Heart left ventricle (tissue), 16 donors: Measurements from ENCODE around the gene SENP6. TPM values are rescaled to one million over a fixed set of nuclear protein-coding genes. Genes with fewer than 3 reads are reported as not detected.
"Not testable (repeated sequence)": the region's sequence is repeated elsewhere in the genome, so short reads cannot be mapped to it uniquely, and the experiment has no call there.

Source experiments
- ATAC-seq, 4 donors: fragments of 200-7000 bp; cut with Tn5 transposase; one replicate each; pipeline ENCODE4 v1.9.1; 2020 to 2022; ENCODE audit warnings: moderate library complexity in 4 of 4, mild to moderate bottlenecking in 3 of 4, moderate number of reproducible peaks in 1 of 4
- DNase-seq, 5 donors: peaks; one replicate each; pipeline ENCODE4 v3.0.0-alpha.2; 2020
- H3K27ac ChIP-seq, 12 donors: fragments of 200-600 bp; sonication (generic) in 4 of 12; one replicate each; pipeline versions ENCODE4 v1.5.0 to v1.8.0; 2016 to 2022; ENCODE audit warnings: mild to moderate bottlenecking in 2 of 12
- H3K27me3 ChIP-seq, 9 donors: fragments of 200-600 bp; sonication (generic) in 2 of 9; one replicate each; pipeline versions ENCODE4 v1.5.1 to v1.8.0; 2016 to 2022; ENCODE audit warnings: mild to moderate bottlenecking in 3 of 9
- H3K36me3 ChIP-seq, 9 donors: fragments of 200-600 bp; sonication (generic) in 2 of 9; one replicate each; pipeline versions ENCODE4 v1.5.0 to v1.8.0; 2018 to 2022; ENCODE audit warnings: mild to moderate bottlenecking in 2 of 9
- H3K4me1 ChIP-seq, 12 donors: fragments of 200-600 bp; sonication (generic) in 4 of 12; one replicate each; pipeline versions ENCODE4 v1.5.0 to v1.8.0; 2016 to 2022; ENCODE audit warnings: mild to moderate bottlenecking in 3 of 12
- H3K4me3 ChIP-seq, 12 donors: fragments of 200-600 bp; sonication (generic) in 4 of 12; one replicate each; pipeline versions ENCODE4 v1.5.0 to v1.8.0; 2017 to 2022; ENCODE audit warnings: mild to moderate bottlenecking in 9 of 12, moderate library complexity in 4 of 12
- H3K9me3 ChIP-seq, 12 donors: fragments of 200-600 bp; sonication (generic) in 4 of 12; one replicate each; pipeline versions ENCODE4 v1.5.0 to v1.8.0; 2016 to 2022; ENCODE audit warnings: mild to moderate bottlenecking in 1 of 12
- POLR2A ChIP-seq, 2 donors: fragments of 450-650 bp; IDR thresholded peaks; one replicate each; pipeline ENCODE4 v1.6.1; 2017; ENCODE audit warnings: antibody characterized with exemption in 2 of 2, mild to moderate bottlenecking in 2 of 2, moderate library complexity in 2 of 2
- WGBS, 4 donors: extraction: QIAGEN DNeasy Blood & Tissue Kit in 2 of 4; methylation state at CpG; one replicate each; pipeline versions ENCODE4 v1.1.5 to v1.1.7; 2013 to 2018; 5-methylcytosine and 5-hydroxymethylcytosine counted together
- intact Hi-C, 10 donors: fragments of 100-400 bp; cut with DNase I; formaldehyde crosslinking; loops; one replicate each; pipeline versions ENCODE4 v1.11.1 to v1.14.2; 2022
- polyA plus RNA-seq, 2 donors: library from polyadenylated mRNA; stranded (reverse); fragments of 200-250 nt; gene quantifications; one replicate each; pipeline ENCODE4 v1.2.3, GENCODE V29; 2013
- total RNA-seq, 9 donors: library from RNA; depleted of rRNA in 2 of 9; stranded (reverse); fragments of >200 nt in 2 of 9; fragmentation: NEBNext Ultra II Directional in 3 of 9; extraction: Animal tissue kit (Norgen Biotek cat#: 25700) in 3 of 9; gene quantifications; one replicate each; pipeline versions ENCODE4 v1.1.0 to v1.2.4, GENCODE V29; 2016 to 2023
- TF ChIP-seq, protein P1 (sequence below), 12 donors: fragments of 200-600 bp; sonication (generic) in 4 of 12; IDR thresholded peaks; one replicate each; pipeline versions ENCODE4 v1.5.0 to v1.8.0; 2018 to 2022; ENCODE audit warnings: antibody characterized with exemption in 12 of 12, mild to moderate bottlenecking in 5 of 12
- donor health status: ischemic (EF 13 %, LVEDD 7.1; RV severe dilation, severe dysfunction).
- donor health status: healthy with polysubstance abuse.
- donor health status: DM: no; HTN: yes; CAD: no.
- donor health status: DM: no; HTN: no; CAD: no.
- donor health status: ischemic (EF 25% LVEDD 6.9; RV normal size, moderate dysfunction).
- donor health status: ischemic (EF 25% LVEDD 5.7; RV mildly dilated, moderate dysfunction).
- donor health status: healthy.
- donor health status: DM: yes; HTN: yes; CAD: no.
- donor health status: ischemic (EF 35%, LVEDD 5.7; RV mildly dilated, moderate dysfunction).
- donor health status: nonischemic (EF 11% LVEDD 7.7; RV severe dilation, severe dysfunction).
- donor health status: DM: yes; HTN: yes; CAD: no.
- donor health status: PGD.
- donor health status: ischemic (EF 29% LVEDD 5.4; RV normal size, mild dysfunction).
- donor health status: nonischemic (EF 23%, LVEDD 6.1; RV moderate dilation, normal function).

Gene SENP6
- total and polyA plus RNA-seq, 11 donors = 16.2 to 71.5 (median 53.9) TPM

DNA sequence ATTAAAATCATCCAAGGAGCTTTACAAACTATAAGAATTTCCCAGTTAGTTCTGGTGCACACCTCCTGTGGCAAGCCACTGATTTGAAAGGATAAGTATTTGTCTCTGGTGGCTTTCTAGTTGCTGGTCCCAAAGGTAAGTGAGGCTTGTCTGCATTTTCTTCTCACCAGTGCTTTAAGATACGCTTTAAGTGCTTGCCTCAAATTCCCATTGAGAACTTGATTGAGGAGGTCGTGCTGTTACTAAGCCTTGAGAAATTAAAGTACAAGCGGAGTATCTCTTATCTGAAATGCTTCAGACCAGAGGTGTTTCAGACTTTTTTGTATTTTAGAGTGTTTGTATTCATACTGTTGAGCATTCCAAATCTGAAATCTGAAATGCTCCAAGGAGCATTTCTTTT, 117.5 kb downstream of the SENP6 start:
- ATAC-seq (no peak), DNase-seq (no peak)
- intact Hi-C loops = no loop called here
- Histone ChIP-seq H3K36me3 (peaks cover 0 to 40% (median 28%) of the 10 kb centered on the region in 9 donors), H3K27me3 (no peaks in the 10 kb centered on the region), H3K9me3 (no peaks in the 10 kb centered on the region), H3K27ac (no peak overlapping the region), H3K4me3 (no peak overlapping the region), H3K4me1 (no peaks in the 10 kb centered on the region)
- WGBS, 4 donors = 84 to 91% (median 86%) methylated on average over 3 of the region's 3 CpGs
- no peak for TF ChIP-seq POLR2A (IDR thresholded peaks at IDR 0.05)
- TF ChIP-seq, protein P1, sequence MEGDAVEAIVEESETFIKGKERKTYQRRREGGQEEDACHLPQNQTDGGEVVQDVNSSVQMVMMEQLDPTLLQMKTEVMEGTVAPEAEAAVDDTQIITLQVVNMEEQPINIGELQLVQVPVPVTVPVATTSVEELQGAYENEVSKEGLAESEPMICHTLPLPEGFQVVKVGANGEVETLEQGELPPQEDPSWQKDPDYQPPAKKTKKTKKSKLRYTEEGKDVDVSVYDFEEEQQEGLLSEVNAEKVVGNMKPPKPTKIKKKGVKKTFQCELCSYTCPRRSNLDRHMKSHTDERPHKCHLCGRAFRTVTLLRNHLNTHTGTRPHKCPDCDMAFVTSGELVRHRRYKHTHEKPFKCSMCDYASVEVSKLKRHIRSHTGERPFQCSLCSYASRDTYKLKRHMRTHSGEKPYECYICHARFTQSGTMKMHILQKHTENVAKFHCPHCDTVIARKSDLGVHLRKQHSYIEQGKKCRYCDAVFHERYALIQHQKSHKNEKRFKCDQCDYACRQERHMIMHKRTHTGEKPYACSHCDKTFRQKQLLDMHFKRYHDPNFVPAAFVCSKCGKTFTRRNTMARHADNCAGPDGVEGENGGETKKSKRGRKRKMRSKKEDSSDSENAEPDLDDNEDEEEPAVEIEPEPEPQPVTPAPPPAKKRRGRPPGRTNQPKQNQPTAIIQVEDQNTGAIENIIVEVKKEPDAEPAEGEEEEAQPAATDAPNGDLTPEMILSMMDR (IDR thresholded peaks at IDR 0.05) = no peak

DNA sequence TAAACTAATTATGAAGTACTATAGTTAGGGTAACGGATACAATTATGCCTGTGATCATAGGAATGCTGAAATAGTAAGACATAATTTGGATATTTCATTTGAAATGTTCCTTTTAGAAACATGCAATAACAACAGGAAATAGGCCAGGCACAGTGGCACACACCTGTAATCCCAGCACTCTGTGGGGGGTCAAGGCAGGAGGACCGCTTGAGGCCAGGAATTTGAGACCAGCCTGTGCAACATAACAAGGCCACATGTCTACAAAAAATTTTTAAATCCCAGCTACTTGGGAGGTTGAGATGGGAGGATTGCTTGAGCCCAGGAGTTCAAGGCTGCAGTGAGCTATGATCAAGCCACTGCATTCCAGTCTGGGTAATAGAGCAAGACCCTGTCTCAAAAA, 121.7 kb downstream of the SENP6 start:
- intact Hi-C loops = no loop called here
- ATAC-seq = no peak

DNA sequence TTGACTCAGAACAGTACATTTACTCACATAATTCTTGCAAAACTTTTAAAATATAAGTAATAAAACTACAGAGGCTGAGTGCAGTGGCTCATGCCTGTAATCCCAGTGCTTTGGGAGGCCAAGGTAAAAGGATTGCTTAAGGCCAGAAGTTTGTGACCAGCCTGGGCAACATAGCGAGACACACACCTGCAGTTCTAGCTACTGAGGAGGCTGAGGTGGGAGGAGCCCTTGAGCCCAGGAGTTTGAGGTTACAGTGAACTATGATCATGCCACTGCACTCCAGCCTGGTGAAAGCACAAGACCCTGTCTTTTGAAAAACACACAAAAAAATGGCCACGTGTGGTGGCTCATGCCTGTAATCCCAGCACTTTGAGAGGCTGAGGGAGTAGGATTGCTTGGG, 125.5 kb downstream of the SENP6 start:
- TF ChIP-seq, protein P1 (IDR thresholded peaks at IDR 0.05) = no peak
- TF ChIP-seq POLR2A (IDR thresholded peaks at IDR 0.05) = no peak
- intact Hi-C loops = no loop called here

More for the DNA sequence above, 121.7 kb downstream of the SENP6 start:
- Histone ChIP-seq H3K27ac (no peak overlapping the region), H3K36me3 (no peaks in the 10 kb centered on the region), H3K4me1 (no peaks in the 10 kb centered on the region), H3K27me3 (no peaks in the 10 kb centered on the region), H3K4me3 (no peak overlapping the region), H3K9me3 (no peaks in the 10 kb centered on the region)
- no peak for DNase-seq
- 93 to 95% (median 94%) methylated on average over 2 of the region's 2 CpGs for WGBS, 4 donors
- TF ChIP-seq, protein P1 (IDR thresholded peaks at IDR 0.05) = no peak
- TF ChIP-seq POLR2A (IDR thresholded peaks at IDR 0.05) = no peak

DNA sequence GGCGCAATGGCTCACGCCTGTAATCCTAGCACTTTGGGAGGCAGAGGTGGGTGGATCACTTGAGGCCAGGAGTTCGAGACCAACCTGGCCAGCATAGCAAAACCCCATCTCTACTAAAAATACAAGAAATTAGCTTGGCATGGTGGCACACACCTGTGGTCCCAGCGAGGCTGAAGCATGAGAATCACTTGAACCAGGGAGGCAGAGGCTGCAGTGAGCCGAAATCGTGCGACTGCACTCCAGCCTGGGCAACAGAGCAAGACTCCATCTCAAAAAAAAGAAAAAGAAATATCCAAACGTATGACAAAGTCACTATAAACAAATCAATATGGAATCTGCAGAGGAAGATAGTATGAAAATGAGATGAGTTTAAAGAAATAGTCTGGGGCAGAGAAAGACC, 129.3 kb downstream of the SENP6 start:
- H3K27ac ChIP-seq, H3K9me3 ChIP-seq, intact Hi-C loops, H3K27me3 ChIP-seq, ATAC-seq, H3K4me3 ChIP-seq, H3K36me3 ChIP-seq, DNase-seq, H3K4me1 ChIP-seq: not testable (repeated sequence)
- 89 to 93% (median 92%) methylated on average over 8 of the region's 8 CpGs for WGBS, 4 donors

More for the DNA sequence above, 125.5 kb downstream of the SENP6 start:
- DNase-seq (no peak), ATAC-seq (no peak)
- Histone ChIP-seq H3K9me3 (no peaks in the 10 kb centered on the region), H3K36me3 (no peaks in the 10 kb centered on the region), H3K4me3 (no peak overlapping the region), H3K4me1 (no peaks in the 10 kb centered on the region), H3K27ac (no peak overlapping the region), H3K27me3 (peaks cover 0 to 3% (median 0%) of the 10 kb centered on the region in 9 donors)
- WGBS, 4 donors = 89 to 93% (median 92%) methylated on average over 2 of the region's 2 CpGs

DNA sequence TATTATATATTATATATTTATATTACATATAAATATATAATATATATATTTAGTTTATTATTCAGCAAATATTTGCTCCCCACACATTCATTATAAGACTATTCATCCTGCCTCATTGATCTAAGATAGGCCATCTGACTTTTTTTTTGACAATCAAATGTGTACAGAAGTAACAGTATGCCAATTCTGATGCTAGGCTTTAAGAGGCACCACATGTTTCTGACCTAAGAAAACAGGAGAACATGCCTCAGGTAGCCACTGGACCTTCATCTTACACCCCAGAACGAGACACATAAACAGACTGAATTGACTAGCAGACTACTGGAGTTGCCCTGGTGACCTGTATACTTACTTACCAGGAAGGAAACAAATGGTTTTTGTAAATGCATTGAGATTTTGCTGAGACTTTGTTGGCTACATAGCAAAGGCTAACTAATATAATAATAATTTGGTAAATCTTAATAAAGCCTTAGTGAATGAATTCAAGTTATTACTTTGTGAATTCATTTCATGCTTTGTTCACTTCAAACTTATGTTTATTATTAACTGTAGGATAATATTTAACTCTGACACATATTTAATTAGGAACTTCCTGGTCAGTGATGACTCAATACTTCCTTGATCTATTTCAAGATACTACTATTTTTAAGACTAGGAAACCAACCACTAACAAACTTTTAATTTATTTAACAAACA, 134.0 kb downstream of the SENP6 start:
- no peaks in the 10 kb centered on the region for H3K36me3 ChIP-seq
- H3K4me3 ChIP-seq = no peak overlapping the region
- ATAC-seq = no peak
- no peaks in the 10 kb centered on the region for H3K27me3 ChIP-seq
- peaks cover 0 to 11% (median 0%) of the 10 kb centered on the region in 12 donors for H3K4me1 ChIP-seq
- DNase-seq = no peak
- H3K9me3 ChIP-seq = no peaks in the 10 kb centered on the region
- intact Hi-C loops = no loop called here
- no peak for TF ChIP-seq POLR2A (IDR thresholded peaks at IDR 0.05)
- TF ChIP-seq, protein P1 (IDR thresholded peaks at IDR 0.05) = no peak
- H3K27ac ChIP-seq = peak overlapping the region in 1 of 12 donors; percentile 37
- 41 to 51% (median 49%) methylated on average over 1 of the region's 1 CpG for WGBS, 4 donors
